H9 (cell line): ENCODE results near the gene C15orf40. TPM values are rescaled to one million over a fixed set of nuclear protein-coding genes. Genes with fewer than 3 reads are reported as not detected.

Source experiments
- DNase-seq: peaks from one replicate; pipeline ENCODE4 v3.0.0-alpha.2; 2017
- H2AFZ ChIP-seq: one replicate; pipeline ENCODE4 v1.6.1; 2013; ENCODE audit warnings: mild to moderate bottlenecking, low read length, control low read depth, moderate library complexity
- H2AK5ac ChIP-seq: 2 replicates; pipeline ENCODE4 v1.6.1; 2013; ENCODE audit warnings: low read length, control low read depth, mixed read lengths; ENCODE audit not compliant: insufficient read length
- H2BK120ac ChIP-seq: one replicate; pipeline ENCODE4 v1.6.1; 2013; ENCODE audit warnings: low read depth, mild to moderate bottlenecking, low read length, control low read depth, inconsistent platforms; ENCODE audit not compliant: poor library complexity, severe bottlenecking
- H2BK12ac ChIP-seq: 2 replicates; pipeline ENCODE4 v1.6.1; 2013; ENCODE audit warnings: low read length, control low read depth, mixed read lengths, low read depth; ENCODE audit not compliant: insufficient read length
- H2BK15ac ChIP-seq: 2 replicates; pipeline ENCODE4 v1.6.1; 2013; ENCODE audit warnings: low read depth, low read length, control low read depth
- H2BK20ac ChIP-seq: one replicate; pipeline ENCODE4 v1.6.1; 2013; ENCODE audit warnings: low read depth, mild to moderate bottlenecking, low read length, control low read depth, inconsistent platforms; ENCODE audit not compliant: poor library complexity, severe bottlenecking
- H2BK5ac ChIP-seq: 2 replicates; pipeline ENCODE4 v1.6.1; 2013; ENCODE audit warnings: low read length, control low read depth, mixed read lengths; ENCODE audit not compliant: insufficient read length
- H3K14ac ChIP-seq: 2 replicates; pipeline ENCODE4 v1.6.1; 2013; ENCODE audit warnings: low read length, control low read depth; ENCODE audit not compliant: insufficient read depth
- H3K18ac ChIP-seq: 2 replicates; pipeline ENCODE4 v1.6.1; 2013; ENCODE audit warnings: low read depth, mild to moderate bottlenecking, mixed read lengths, low read length, control low read depth; ENCODE audit not compliant: insufficient read length
- H3K23ac ChIP-seq: 2 replicates; pipeline ENCODE4 v1.6.1; 2013; ENCODE audit warnings: low read length, control low read depth, mixed read lengths, low read depth; ENCODE audit not compliant: insufficient read length
- H3K23me2 ChIP-seq: 2 replicates; pipeline ENCODE4 v1.6.1; 2013; ENCODE audit warnings: low read depth, mild to moderate bottlenecking, mixed read lengths, low read length, control low read depth; ENCODE audit not compliant: insufficient read length, poor library complexity, severe bottlenecking
- H3K27ac ChIP-seq: 2 replicates; pipeline ENCODE4 v1.5.1; 2013; ENCODE audit warnings: low read length, control low read depth, mixed read lengths, low read depth; ENCODE audit not compliant: insufficient read length
- H3K27me3 ChIP-seq: 2 replicates; pipeline ENCODE4 v1.6.1; 2013; ENCODE audit warnings: low read length, control low read depth, inconsistent platforms; ENCODE audit not compliant: insufficient read depth
- H3K4ac ChIP-seq: 2 replicates; pipeline ENCODE4 v1.6.1; 2013; ENCODE audit warnings: low read depth, mild to moderate bottlenecking, control low read depth, inconsistent platforms, low read length, moderate library complexity
- H3K4me1 ChIP-seq: 2 replicates; pipeline ENCODE4 v1.6.1; 2013; ENCODE audit warnings: low read length, control low read depth, inconsistent platforms; ENCODE audit not compliant: insufficient read depth
- H3K4me2 ChIP-seq: 2 replicates; pipeline ENCODE4 v1.6.1; 2013; ENCODE audit warnings: low read length, control low read depth, mixed read lengths; ENCODE audit not compliant: insufficient read length, insufficient read depth
- H3K56ac ChIP-seq: 2 replicates; pipeline ENCODE4 v1.6.1; 2013; ENCODE audit warnings: low read depth, mild to moderate bottlenecking, mixed read lengths, low read length, control low read depth; ENCODE audit not compliant: insufficient read length
- H3K79me1 ChIP-seq: 2 replicates; pipeline ENCODE4 v1.6.1; 2013; ENCODE audit warnings: low read depth, mild to moderate bottlenecking, moderate library complexity, low read length, control low read depth, inconsistent platforms; ENCODE audit not compliant: insufficient read depth, poor library complexity, severe bottlenecking
- H3K79me2 ChIP-seq: 2 replicates; pipeline ENCODE4 v1.6.1; 2013; ENCODE audit warnings: low read length, control low read depth, inconsistent platforms; ENCODE audit not compliant: insufficient read depth
- H3K9ac ChIP-seq: 2 replicates; pipeline ENCODE4 v1.6.1; 2013; ENCODE audit warnings: low read length, control low read depth, mixed read lengths; ENCODE audit not compliant: insufficient read length; ENCODE audit errors: extremely low read depth
- H3K9me3 ChIP-seq: one replicate; pipeline ENCODE4 v1.6.1; 2013; ENCODE audit warnings: low read depth, low read length, inconsistent platforms; ENCODE audit not compliant: control insufficient read depth
- H3T11ph ChIP-seq: one replicate; pipeline ENCODE4 v1.6.1; 2013; ENCODE audit warnings: mild to moderate bottlenecking, low read length, control low read depth, inconsistent platforms
- H4K20me1 ChIP-seq: one replicate; pipeline ENCODE4 v1.6.1; 2013; ENCODE audit not compliant: control insufficient read depth, insufficient read length, insufficient read depth
- H4K5ac ChIP-seq: 2 replicates; pipeline ENCODE4 v1.6.1; 2013; ENCODE audit warnings: low read depth, mild to moderate bottlenecking, mixed read lengths, low read length, control low read depth; ENCODE audit not compliant: insufficient read length
- H4K8ac ChIP-seq: replicated peaks from 2 replicates; pipeline ENCODE4 v1.6.1; 2013; ENCODE audit warnings: low read length, control low read depth, mixed read lengths, low read depth; ENCODE audit not compliant: insufficient read length
- H4K91ac ChIP-seq: 2 replicates; pipeline ENCODE4 v1.6.1; 2013; ENCODE audit warnings: low read depth, mild to moderate bottlenecking, moderate library complexity, mixed read lengths, low read length, control low read depth; ENCODE audit not compliant: insufficient read length
- H3K27ac Mint-ChIP-seq, 3 experiments: 2 replicates in 2 of 3; 3 replicates in 1 of 3; pipeline ENCODE4 v1.8.0; 2020 to 2021; ENCODE audit warnings: mixed read lengths in 3 of 3, mild to moderate bottlenecking in 1 of 3, moderate library complexity in 1 of 3
- H3K27me3 Mint-ChIP-seq: 2 replicates; pipeline ENCODE4 v1.8.0; 2021; ENCODE audit warnings: low read depth, mild to moderate bottlenecking, moderate library complexity, mixed read lengths
- H3K36me3 Mint-ChIP-seq, 3 experiments: 2 replicates in 2 of 3; 3 replicates in 1 of 3; pipeline ENCODE4 v1.8.0; 2020 to 2021; ENCODE audit warnings: low read depth in 3 of 3, mixed read lengths in 3 of 3; ENCODE audit not compliant: insufficient read depth in 1 of 3
- H3K4me1 Mint-ChIP-seq, 2 experiments: 2 replicates each; pipeline ENCODE4 v1.8.0; 2020; ENCODE audit warnings: mixed read lengths in 2 of 2
- H3K4me3 Mint-ChIP-seq, 2 experiments: 2 replicates in 1 of 2; 3 replicates in 1 of 2; pipeline ENCODE4 v1.8.0; 2020 to 2021; ENCODE audit warnings: mild to moderate bottlenecking in 2 of 2, mixed read lengths in 2 of 2, moderate library complexity in 1 of 2
- H3K9me3 Mint-ChIP-seq, 2 experiments: 2 replicates in 1 of 2; 3 replicates in 1 of 2; pipeline ENCODE4 v1.8.0; 2020; ENCODE audit warnings: mild to moderate bottlenecking in 2 of 2, mixed read lengths in 2 of 2, moderate library complexity in 1 of 2
- CTCF ChIP-seq: fragments of 200-600 bp; sonication (generic); conservative IDR thresholded peaks from 3 replicates; pipeline ENCODE4 v1.8.0; 2021; ENCODE audit warnings: antibody characterized with exemption, mild to moderate bottlenecking
- WGBS: extraction: QIAGEN DNeasy Blood & Tissue Kit; methylation state at CpG from one replicate; pipeline ENCODE4 v1.1.7; 2013; ENCODE audit warnings: missing lambda C conversion rate, low lambda C conversion rate, mixed read lengths; ENCODE audit not compliant: insufficient read length; ENCODE audit errors: extremely low coverage; 5-methylcytosine and 5-hydroxymethylcytosine counted together
- total RNA-seq: library from RNA; stranded (reverse); gene quantifications from 2 replicates; pipeline ENCODE4 v1.2.1, GENCODE V29; 2021

The C15orf40 gene
- total RNA-seq, 1 experiment from 2014 or later: 11.5 TPM

GRCh38 chr15:83018436-83018835 is 7.0 kb upstream of the C15orf40 start:
- Histone ChIP-seq H3K79me1 (no peaks in the 10 kb centered on the region), H4K20me1 (no peaks in the 10 kb centered on the region), H3K27me3 (no peaks in the 10 kb centered on the region), H2BK12ac (no peak overlapping the region), H3K79me2 (no peaks in the 10 kb centered on the region), H3K9ac (no peak overlapping the region), H2AFZ (no peak overlapping the region), H3K18ac (no peak overlapping the region), H3K23ac (no peak overlapping the region), H3K56ac (no peak overlapping the region), H2AK5ac (no peak overlapping the region), H4K8ac (no peak overlapping the region), H2BK15ac (no peak overlapping the region), H4K5ac (no peak overlapping the region), H3T11ph (no peak overlapping the region), H3K14ac (no peak overlapping the region), H3K4ac (no peak overlapping the region), H3K4me2 (no peak overlapping the region), H3K23me2 (no peaks in the 10 kb centered on the region), H3K27ac (no peak overlapping the region), H2BK5ac (no peak overlapping the region), H3K4me1 (no peaks in the 10 kb centered on the region), H2BK120ac (no peak overlapping the region), H3K9me3 (no peaks in the 10 kb centered on the region), H2BK20ac (no peak overlapping the region), H4K91ac (no peak overlapping the region)
- no peaks in the 10 kb centered on the region for H3K9me3 Mint-ChIP-seq
- no peak overlapping the region for H3K27ac Mint-ChIP-seq
- no peak for TF ChIP-seq CTCF
- DNase-seq: no peak
- peaks cover 7 to 8% of the 10 kb centered on the region in 2 experiments; a peak in 2 of 4 replicates for H3K4me1 Mint-ChIP-seq
- WGBS: no CpG with 5 or more reads among the region's 2 CpGs
- H3K4me3 Mint-ChIP-seq: no peak overlapping the region
- H3K36me3 Mint-ChIP-seq: peaks cover 10 to 37% (median 30%) of the 10 kb centered on the region in 3 experiments
- no peaks in the 10 kb centered on the region for H3K27me3 Mint-ChIP-seq
